ENCODE results near the gene HOXB3.
"Not testable (repeated sequence)": the region's sequence is repeated elsewhere in the genome, so short reads cannot be mapped to it uniquely, and the experiment has no call there.

HOXB3 gene

DNA sequence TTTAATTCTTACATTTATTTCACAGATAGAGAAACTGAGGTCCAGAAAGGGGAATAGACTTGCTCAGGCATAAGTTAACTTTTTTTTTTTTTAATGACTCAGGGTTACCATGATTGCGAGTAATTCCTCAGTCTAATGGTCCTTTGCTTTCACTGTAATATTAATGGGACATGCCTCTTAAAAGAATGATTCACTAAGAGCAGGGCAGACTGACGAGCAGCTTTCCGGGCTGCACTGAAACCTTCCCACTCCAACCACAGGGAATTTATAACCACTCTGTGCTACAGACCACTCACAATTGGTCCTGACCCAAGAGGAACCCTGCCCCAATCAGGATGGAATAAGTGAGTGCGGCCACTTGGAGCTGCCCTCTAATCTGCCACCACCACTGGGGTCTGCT, 50.9 kb downstream of the HOXB3 start:
- H3K36me3 ChIP-seq (ENCODE audit: control insufficient read depth, insufficient read depth, low read length) = peaks cover 10% of the 10 kb centered on the region
- H3K4me3 ChIP-seq (ENCODE audit: extremely low read depth, insufficient read depth, low read length, poor library complexity, severe bottlenecking) = no peak overlapping the region
- no peaks in the 10 kb centered on the region for H3K9me3 ChIP-seq (ENCODE audit: control insufficient read depth, low read length)
- H3K27ac ChIP-seq (ENCODE audit: low read depth, low read length, severe bottlenecking) = no peak overlapping the region
- WGBS, 2 experiments (ENCODE audit: insufficient coverage in 2 of 2) = 100% methylated on average over 2 of the region's 4 CpGs
- H3K4me1 ChIP-seq (ENCODE audit: control insufficient read depth, insufficient read depth, low read length, poor library complexity, severe bottlenecking) = peaks cover 3% of the 10 kb centered on the region

DNA sequence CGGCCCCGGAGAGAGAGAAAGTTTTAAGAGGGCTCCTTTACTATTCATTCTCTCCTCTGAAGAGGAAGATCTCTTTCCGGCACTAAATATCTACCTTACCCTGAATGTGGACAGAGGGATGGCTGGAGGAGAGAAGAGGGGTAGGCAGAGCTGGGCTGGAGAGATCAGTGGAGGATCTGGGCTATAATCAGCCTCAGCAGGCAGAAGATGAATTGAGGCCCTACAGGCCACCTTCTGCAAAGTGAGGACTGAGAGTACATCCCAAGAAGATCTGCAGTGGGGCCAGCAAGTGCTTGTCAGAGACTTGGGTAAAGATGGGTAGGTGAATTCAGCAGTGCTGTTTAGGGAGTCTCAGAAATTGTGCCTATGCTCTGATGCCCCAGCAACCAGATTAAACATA, 52.7 kb downstream of the HOXB3 start:
- Histone ChIP-seq H3K4me3 (ENCODE audit: extremely low read depth, insufficient read depth, low read length, poor library complexity, severe bottlenecking) (no peak overlapping the region), H3K27ac (ENCODE audit: low read depth, low read length, severe bottlenecking) (peak overlapping the region; percentile 75)
- WGBS, 2 experiments (ENCODE audit: insufficient coverage in 2 of 2) = no CpG with 5 or more reads among the region's 3 CpGs

DNA sequence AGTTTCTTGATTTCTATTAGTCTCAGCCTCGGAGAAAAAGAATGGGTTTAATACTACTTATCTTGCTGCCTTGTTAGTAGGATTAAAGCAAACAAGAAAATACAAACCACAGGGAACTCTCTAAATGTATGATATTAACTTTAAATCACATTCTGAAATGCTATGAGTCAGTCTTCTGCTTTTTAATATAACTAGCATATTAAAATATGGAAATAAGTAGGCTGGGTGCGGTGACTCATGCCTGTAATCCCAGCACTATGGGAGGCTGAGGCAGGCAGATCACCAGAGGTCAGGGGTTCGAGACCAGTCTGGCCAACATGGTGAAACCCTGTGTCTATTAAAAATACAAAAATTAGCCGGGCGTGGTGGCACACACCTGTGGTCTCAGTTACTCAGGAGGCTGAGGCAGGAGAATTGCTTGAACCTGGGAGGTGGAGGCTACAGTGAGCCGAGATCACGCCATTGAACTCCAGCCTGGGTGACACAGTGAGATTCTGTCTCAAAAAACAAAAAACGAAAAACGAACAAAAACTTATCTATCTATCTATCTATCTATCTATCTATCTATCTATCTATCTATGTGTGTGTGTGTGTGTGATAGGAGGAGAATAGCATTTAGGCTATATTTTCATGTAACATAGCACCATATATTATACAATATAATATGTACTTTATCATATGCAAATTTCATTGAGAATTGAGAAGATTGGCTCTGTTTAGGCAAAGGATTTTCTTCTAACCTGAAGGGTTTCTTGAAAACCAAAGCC, 54.1 kb downstream of the HOXB3 start:
- not testable (repeated sequence) for H3K9me3 ChIP-seq (ENCODE audit: control insufficient read depth, low read length); H3K4me3 ChIP-seq (ENCODE audit: extremely low read depth, insufficient read depth, low read length, poor library complexity, severe bottlenecking); H3K27ac ChIP-seq (ENCODE audit: low read depth, low read length, severe bottlenecking); H3K36me3 ChIP-seq (ENCODE audit: control insufficient read depth, insufficient read depth, low read length); H3K4me1 ChIP-seq (ENCODE audit: control insufficient read depth, insufficient read depth, low read length, poor library complexity, severe bottlenecking)
- 90 to 97% methylated on average over 5 to 6 of the region's 9 CpGs for WGBS, 2 experiments (ENCODE audit: insufficient coverage in 2 of 2)

More for the DNA sequence above, 52.7 kb downstream of the HOXB3 start:
- Histone ChIP-seq H3K9me3 (ENCODE audit: control insufficient read depth, low read length) (no peaks in the 10 kb centered on the region), H3K36me3 (ENCODE audit: control insufficient read depth, insufficient read depth, low read length) (peaks cover 4% of the 10 kb centered on the region), H3K4me1 (ENCODE audit: control insufficient read depth, insufficient read depth, low read length, poor library complexity, severe bottlenecking) (peaks cover 3% of the 10 kb centered on the region)

DNA sequence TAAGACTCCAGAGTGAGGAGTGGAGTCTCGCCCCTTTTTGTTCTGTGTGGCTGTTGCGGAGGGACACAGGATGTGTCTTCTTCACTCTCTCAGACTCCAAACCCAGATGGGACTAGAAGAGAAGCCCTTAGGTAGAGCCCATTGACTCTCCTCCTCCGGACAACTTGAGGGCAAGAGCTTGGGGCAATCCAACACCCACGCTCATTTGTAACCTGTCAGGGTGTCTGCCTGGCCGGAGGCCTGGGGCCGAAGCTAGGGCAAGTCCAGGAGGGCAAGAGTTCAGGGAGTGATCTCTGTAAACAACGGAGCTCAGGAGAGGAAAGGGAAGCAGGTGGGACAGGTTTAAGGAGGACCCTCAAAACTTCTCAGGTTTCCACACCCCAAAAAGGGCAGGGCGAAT, 57.8 kb downstream of the HOXB3 start:
- WGBS, 2 experiments (ENCODE audit: insufficient coverage in 2 of 2) = 80 to 94% methylated on average over 2 to 4 of the region's 8 CpGs
- no peaks in the 10 kb centered on the region for H3K9me3 ChIP-seq (ENCODE audit: control insufficient read depth, low read length)
- no peak overlapping the region for H3K4me3 ChIP-seq (ENCODE audit: extremely low read depth, insufficient read depth, low read length, poor library complexity, severe bottlenecking)
- H3K4me1 ChIP-seq (ENCODE audit: control insufficient read depth, insufficient read depth, low read length, poor library complexity, severe bottlenecking) = peaks cover 17% of the 10 kb centered on the region
- no peaks in the 10 kb centered on the region for H3K36me3 ChIP-seq (ENCODE audit: control insufficient read depth, insufficient read depth, low read length)
- H3K27ac ChIP-seq (ENCODE audit: low read depth, low read length, severe bottlenecking) = no peak overlapping the region

GRCh38 chr17:48530887-48531272, 59.2 kb downstream of the HOXB3 start, which contains the start of gene HOXB1:
Gene HOXB1 (minus strand): TSS chr17:48531011. CDS start chr17:48530904, 107 bp downstream.
- 10% methylated on average over 2 of the region's 15 CpGs; no CpG with 5 or more reads in 1 of the 2 experiments for WGBS, 2 experiments (ENCODE audit: insufficient coverage in 2 of 2)
- Histone ChIP-seq H3K4me1 (ENCODE audit: control insufficient read depth, insufficient read depth, low read length, poor library complexity, severe bottlenecking) (peaks cover 26% of the 10 kb centered on the region), H3K9me3 (ENCODE audit: control insufficient read depth, low read length) (no peaks in the 10 kb centered on the region), H3K27ac (ENCODE audit: low read depth, low read length, severe bottlenecking) (no peak within 1 kb of the TSS), H3K36me3 (ENCODE audit: control insufficient read depth, insufficient read depth, low read length) (no peaks in the 10 kb centered on the region), H3K4me3 (ENCODE audit: extremely low read depth, insufficient read depth, low read length, poor library complexity, severe bottlenecking) (peak within 1 kb of the TSS; percentile 11)

- 35 to 46% methylated on average over 35 to 37 of the region's 37 CpGs for WGBS, 2 experiments (ENCODE audit: insufficient coverage in 2 of 2)
- Histone ChIP-seq H3K27ac (ENCODE audit: low read depth, low read length, severe bottlenecking) (no peak overlapping the region), H3K4me1 (ENCODE audit: control insufficient read depth, insufficient read depth, low read length, poor library complexity, severe bottlenecking) (peaks cover 26% of the 10 kb centered on the region), H3K4me3 (ENCODE audit: extremely low read depth, insufficient read depth, low read length, poor library complexity, severe bottlenecking) (peak overlapping the region; percentile 11), H3K9me3 (ENCODE audit: control insufficient read depth, low read length) (no peaks in the 10 kb centered on the region), H3K36me3 (ENCODE audit: control insufficient read depth, insufficient read depth, low read length) (no peaks in the 10 kb centered on the region)
Measured at GRCh38 chr17:48530208-48530886, 59.7 kb downstream of the HOXB3 start.

DNA sequence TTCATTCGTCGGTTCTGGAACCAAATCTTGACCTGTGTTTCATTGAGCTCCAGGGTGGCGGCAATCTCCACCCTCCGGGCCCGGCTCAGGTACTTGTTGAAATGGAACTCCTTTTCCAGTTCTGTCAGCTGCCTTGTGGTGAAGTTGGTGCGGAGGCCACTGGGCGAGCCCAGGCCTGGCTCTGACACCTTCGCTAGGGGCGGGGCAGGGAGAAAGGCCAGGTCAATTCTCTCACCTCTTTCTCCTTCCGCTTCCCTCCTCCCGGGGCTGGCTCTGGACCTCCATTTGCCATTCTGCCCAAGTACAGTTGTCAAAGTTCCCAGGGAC, 60.4 kb downstream of the HOXB3 start:
- Histone ChIP-seq H3K4me1 (ENCODE audit: control insufficient read depth, insufficient read depth, low read length, poor library complexity, severe bottlenecking) (peaks cover 26% of the 10 kb centered on the region), H3K36me3 (ENCODE audit: control insufficient read depth, insufficient read depth, low read length) (no peaks in the 10 kb centered on the region), H3K27ac (ENCODE audit: low read depth, low read length, severe bottlenecking) (peak overlapping the region; percentile 84), H3K4me3 (ENCODE audit: extremely low read depth, insufficient read depth, low read length, poor library complexity, severe bottlenecking) (no peak overlapping the region), H3K9me3 (ENCODE audit: control insufficient read depth, low read length) (no peaks in the 10 kb centered on the region)
- 49 to 72% methylated on average over 9 to 11 of the region's 11 CpGs for WGBS, 2 experiments (ENCODE audit: insufficient coverage in 2 of 2)

GRCh38 chr17:48528936-48529682, 60.9 kb downstream of the HOXB3 start:
- WGBS, 2 experiments (ENCODE audit: insufficient coverage in 2 of 2) = 64 to 81% methylated on average over 8 of the region's 11 CpGs
- no peak overlapping the region for H3K4me3 ChIP-seq (ENCODE audit: extremely low read depth, insufficient read depth, low read length, poor library complexity, severe bottlenecking)

DNA sequence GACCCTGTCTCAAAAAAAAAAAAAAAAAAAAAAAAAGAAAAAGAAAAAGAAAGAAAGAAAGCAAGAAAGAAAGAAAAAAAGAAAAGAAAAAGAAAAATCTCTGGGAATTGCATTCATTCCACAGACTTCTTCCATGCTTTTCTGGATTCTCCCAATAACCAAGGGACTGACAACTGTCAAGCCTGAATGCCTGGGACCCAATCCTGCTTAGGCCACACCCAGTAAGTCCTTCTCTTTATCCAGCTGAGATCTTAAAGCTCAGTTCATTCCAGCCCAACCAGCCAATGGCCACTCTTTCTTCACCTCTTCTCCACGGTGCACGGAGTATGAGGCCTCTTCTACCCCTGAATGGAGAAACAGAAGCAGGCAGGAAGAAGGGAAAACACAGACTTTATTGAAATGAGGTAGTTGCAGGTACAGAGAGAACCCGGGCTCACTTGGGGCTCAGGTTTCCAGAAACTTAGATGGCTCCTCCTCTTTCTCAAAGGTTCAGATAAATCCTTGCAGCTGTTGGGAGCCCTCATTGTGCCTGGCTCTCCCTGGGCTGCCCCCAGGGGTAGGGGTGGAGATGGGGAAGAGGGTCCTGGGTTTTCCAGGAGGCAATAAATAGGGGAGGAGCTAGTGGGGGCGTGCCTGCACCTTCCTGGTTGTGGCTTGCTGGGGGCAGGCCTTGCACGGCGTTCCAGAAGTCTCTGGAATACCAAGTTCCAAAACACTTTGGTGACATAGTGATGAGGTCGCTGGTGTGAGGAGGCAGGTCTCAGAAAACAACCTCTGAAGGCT, 61.7 kb downstream of the HOXB3 start:
- 20 to 35% methylated on average over 3 to 5 of the region's 7 CpGs for WGBS, 2 experiments (ENCODE audit: insufficient coverage in 2 of 2)
- Histone ChIP-seq H3K36me3 (ENCODE audit: control insufficient read depth, insufficient read depth, low read length) (no peaks in the 10 kb centered on the region), H3K9me3 (ENCODE audit: control insufficient read depth, low read length) (no peaks in the 10 kb centered on the region), H3K4me1 (ENCODE audit: control insufficient read depth, insufficient read depth, low read length, poor library complexity, severe bottlenecking) (peaks cover 29% of the 10 kb centered on the region), H3K4me3 (ENCODE audit: extremely low read depth, insufficient read depth, low read length, poor library complexity, severe bottlenecking) (no peak overlapping the region), H3K27ac (ENCODE audit: low read depth, low read length, severe bottlenecking) (peak overlapping the region; percentile 84)

More at GRCh38 chr17:48528936-48529682, 60.9 kb downstream of the HOXB3 start:
- peaks cover 26% of the 10 kb centered on the region for H3K4me1 ChIP-seq (ENCODE audit: control insufficient read depth, insufficient read depth, low read length, poor library complexity, severe bottlenecking)
- peak overlapping the region; percentile 84 for H3K27ac ChIP-seq (ENCODE audit: low read depth, low read length, severe bottlenecking)
- H3K36me3 ChIP-seq (ENCODE audit: control insufficient read depth, insufficient read depth, low read length) = no peaks in the 10 kb centered on the region
- H3K9me3 ChIP-seq (ENCODE audit: control insufficient read depth, low read length) = no peaks in the 10 kb centered on the region

GRCh38 chr17:48527547-48527932, 62.5 kb downstream of the HOXB3 start:
- peak overlapping the region; percentile 87 for H3K27ac ChIP-seq (ENCODE audit: low read depth, low read length, severe bottlenecking)
- H3K9me3 ChIP-seq (ENCODE audit: control insufficient read depth, low read length) = no peaks in the 10 kb centered on the region
- peak overlapping the region; percentile 21 for H3K4me3 ChIP-seq (ENCODE audit: extremely low read depth, insufficient read depth, low read length, poor library complexity, severe bottlenecking)
- peaks cover 36% of the 10 kb centered on the region for H3K4me1 ChIP-seq (ENCODE audit: control insufficient read depth, insufficient read depth, low read length, poor library complexity, severe bottlenecking)
- no peaks in the 10 kb centered on the region for H3K36me3 ChIP-seq (ENCODE audit: control insufficient read depth, insufficient read depth, low read length)
- WGBS, 2 experiments (ENCODE audit: insufficient coverage in 2 of 2) = 13% methylated on average over 6 of the region's 14 CpGs; no CpG with 5 or more reads in 1 of the 2 experiments

Measured in mesodermal cell (in vitro differentiated cells).